ENCODE measurements around the gene PSG11.
"Not testable (repeated sequence)": the region's sequence is repeated elsewhere in the genome, so short reads cannot be mapped to it uniquely, and the experiment has no call there.

Gene PSG11
- total RNA-seq = 0 to 0.05 reads per million in 2 donors

GRCh38 chr19:43026369-43026768 lies at the start of gene PSG11:
PSG11 (minus strand) TSS chr19:43026469; CDS start chr19:43026372, 97 bp downstream.
- not testable (repeated sequence) for DNase-seq

GRCh38 chr19:43062418-43062817 lies 36.1 kb upstream of the PSG11 start:
- not testable (repeated sequence) for DNase-seq

GRCh38 chr19:43061326-43061725 lies 35.1 kb upstream of the PSG11 start:
- DNase-seq = not testable (repeated sequence)

- not testable (repeated sequence) for DNase-seq
Observed at GRCh38 chr19:43060254-43060653, 34.0 kb upstream of the PSG11 start.

DNA sequence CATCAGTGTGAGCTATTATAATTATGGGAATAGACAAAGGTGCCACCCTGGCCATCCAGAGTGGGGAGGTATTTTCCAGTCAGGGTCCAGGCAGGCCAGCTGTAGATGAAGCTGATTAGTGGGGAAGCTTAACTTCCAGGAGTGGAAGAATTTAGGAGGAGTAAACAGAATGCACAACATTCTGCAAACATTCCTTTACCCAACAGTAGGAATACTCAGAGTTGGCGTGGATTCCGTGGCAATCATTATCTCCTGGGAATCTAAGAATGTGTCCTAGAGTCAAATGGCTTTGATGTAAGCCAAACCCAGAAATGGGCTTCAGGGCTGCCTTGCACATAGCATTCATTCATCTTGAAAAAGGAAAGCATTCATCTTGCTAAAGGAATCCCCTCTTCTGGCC lies 33.2 kb upstream of the PSG11 start:
- DNase-seq = not testable (repeated sequence)

- DNase-seq = not testable (repeated sequence)
Observed at GRCh38 chr19:43058440-43058839, 32.2 kb upstream of the PSG11 start.

GRCh38 chr19:43047966-43048365 lies 21.7 kb upstream of the PSG11 start:
- DNase-seq = not testable (repeated sequence)

GRCh38 chr19:43046578-43046977 lies 20.3 kb upstream of the PSG11 start:
- DNase-seq = not testable (repeated sequence)

DNA sequence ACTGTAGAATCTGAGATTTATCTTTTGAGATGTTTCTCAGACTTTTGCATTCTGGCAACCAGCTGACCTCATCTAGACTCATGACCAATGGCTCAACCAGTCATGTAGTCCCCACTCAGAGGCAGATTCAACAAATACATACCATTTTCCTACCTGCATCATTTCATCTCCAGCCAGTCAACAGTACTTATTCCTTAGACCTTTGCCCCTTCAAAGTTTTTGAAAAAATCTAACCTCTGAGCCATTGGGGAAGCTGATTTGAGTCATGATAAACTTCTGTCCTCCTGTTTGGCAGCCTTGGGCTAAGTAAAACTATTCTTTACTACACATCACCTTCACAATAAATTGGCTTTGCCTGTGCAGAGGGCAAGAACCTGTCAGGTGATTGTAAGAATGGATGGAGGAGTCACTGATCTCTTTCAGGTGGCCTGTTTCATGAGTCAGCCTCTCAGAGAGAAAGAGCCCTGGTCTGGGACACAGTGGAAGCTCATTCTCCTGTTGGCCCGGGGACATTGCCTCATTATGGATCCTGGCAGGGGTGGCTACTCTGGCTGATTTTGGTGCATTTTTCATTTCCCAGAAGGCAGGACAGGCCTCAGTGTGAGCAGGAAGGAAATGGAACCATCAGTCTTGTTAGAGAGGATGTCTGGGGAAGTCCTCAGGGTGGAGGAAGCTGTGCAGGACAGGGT lies 17.4 kb upstream of the PSG11 start:
- not testable (repeated sequence) for DNase-seq

GRCh38 chr19:43031645-43032044 lies 5.4 kb upstream of the PSG11 start:
- not testable (repeated sequence) for DNase-seq

DNA sequence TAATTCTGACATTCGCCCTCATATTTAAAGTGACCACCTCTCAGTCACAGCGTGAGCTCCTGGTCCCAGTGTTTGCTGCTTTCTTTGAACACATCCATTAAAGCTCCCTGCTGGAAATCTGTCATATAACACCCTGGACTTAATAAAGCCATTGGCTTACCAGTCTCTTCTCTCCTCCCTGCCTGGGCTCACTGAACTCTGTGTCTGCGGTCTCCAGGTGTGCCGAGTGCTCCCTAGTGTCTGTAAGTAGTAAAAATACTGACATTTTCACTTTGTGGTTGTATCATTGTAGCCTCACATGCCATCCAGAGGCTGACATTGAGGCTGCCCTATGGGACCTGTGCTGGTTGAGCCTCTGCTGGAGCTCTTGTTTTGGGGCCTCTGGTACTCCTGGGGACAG lies 2.6 kb upstream of the PSG11 start:
- no peak for DNase-seq

DNA sequence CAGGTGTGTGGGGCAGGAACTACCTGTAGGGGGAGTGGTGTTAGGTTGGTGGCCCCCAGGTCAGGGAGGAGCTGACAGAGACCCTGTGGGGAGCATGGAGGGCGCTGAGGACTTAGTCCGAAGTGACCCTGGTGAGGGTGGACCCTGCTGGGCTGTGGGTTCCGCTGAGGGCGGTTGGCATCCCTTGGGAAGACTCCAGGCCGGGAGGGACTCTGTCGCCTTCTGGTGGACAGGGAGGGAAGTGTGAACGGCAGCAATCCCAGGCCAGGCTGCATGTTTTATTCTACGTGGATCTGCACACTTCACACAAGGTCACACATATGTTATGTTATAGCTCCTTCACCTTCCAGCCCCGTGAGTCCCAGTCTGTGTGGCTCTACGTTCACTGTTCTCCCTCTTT lies 1.7 kb upstream of the PSG11 start:
- not testable (repeated sequence) for DNase-seq

DNA sequence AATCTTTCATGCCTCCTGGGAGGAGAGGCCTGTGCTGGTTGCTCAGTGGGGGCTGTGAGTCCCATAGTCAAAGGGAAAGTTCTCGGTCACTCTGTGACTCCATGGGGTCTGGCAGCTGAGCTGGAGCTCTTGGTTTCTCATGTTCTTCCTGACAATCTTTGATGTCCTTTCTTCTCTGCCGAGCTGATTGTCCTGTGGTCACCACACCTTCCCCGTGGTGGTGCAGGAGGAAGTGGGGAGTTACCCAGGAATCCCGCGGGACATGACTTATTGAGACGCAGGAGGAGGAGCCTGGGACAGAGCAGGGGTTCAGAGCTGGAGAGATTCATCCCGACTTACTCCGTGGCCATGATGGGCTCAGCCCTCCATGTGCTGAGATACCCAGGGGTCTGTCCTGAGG lies 792 bp upstream of the PSG11 start:
- DNase-seq = not testable (repeated sequence)

- not testable (repeated sequence) for DNase-seq
Observed at GRCh38 chr19:43022098-43022497, 4.2 kb downstream of the PSG11 start.

DNA sequence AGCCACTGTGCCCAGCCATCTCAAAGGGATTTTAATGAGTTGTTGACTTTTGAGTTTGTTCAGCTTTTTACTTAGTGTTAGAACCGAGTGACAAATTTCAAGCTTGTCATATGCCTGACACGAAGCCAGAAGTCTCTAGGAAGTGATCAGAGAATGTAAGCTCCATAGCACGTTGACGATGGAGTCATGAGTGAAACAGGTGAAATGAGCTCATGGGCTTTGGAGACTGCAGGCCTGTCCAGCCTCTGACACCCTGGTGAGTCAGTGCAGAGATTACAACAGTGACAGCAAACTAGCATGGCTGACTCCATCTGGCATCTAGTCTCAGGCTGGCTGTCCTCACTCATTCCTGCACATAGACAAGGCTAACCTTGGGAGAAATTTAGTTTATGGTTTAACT lies 4.6 kb downstream of the PSG11 start:
- not testable (repeated sequence) for DNase-seq

- DNase-seq = not testable (repeated sequence)
Observed at GRCh38 chr19:43019588-43019987, 6.7 kb downstream of the PSG11 start.

DNA sequence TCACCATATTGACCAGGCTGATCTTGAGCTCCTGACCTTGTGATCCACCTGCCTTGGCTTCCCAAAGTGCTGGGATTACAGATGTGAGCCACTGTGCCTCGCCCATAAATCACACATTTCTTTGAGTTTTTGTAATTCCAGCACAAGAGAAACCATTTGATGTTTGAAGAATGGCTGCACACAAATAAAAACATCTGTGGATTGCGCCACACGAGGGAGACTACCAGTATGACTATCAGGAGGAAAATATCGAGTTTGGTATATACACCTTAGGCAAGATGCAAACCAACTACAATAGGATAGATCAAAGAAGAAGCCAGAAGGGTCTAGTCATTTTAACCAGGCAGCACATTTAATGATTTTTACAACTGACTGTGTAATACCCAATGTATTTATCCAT lies 20.4 kb downstream of the PSG11 start:
- not testable (repeated sequence) for DNase-seq

- not testable (repeated sequence) for DNase-seq
Observed at GRCh38 chr19:43004846-43005245, 21.4 kb downstream of the PSG11 start.

DNA sequence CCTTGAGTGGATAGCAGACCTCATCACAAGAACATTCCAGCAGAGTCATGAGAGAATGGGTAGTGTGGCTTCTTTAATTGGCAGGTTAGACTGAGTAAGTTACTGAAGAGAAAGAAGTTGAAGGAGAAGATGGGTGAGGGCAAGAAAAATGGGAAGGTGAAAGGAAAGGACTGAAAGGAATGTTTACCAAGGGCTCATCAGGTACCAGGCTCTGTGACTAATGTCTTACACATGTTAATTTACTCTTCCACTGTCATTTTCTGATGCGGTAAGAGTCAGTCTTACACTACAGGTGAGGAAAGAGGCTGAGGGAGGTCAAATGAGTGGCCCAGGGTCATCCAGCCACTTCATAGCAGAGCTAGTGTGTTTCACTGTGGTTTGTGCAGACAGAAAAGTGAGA lies 22.6 kb downstream of the PSG11 start:
- DNase-seq = not testable (repeated sequence)

DNA sequence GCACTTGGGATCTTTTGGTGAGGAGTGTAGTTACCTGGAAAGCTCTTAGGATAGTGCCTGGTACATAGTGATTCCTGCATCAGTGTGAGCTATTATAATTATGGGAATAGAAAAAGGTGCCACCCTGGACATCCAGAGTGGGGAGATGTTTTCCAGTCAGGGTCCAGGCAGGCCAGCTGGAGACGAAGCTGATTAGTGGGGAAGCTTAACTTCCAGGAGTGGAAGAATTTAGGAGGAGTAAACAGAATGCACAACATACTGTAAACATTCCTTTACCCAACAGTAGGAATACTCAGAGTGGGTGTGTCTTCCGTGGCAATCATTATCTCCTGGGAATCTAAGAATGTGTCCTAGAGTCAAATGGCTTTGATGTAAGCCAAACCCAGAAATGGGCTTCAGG lies 23.3 kb downstream of the PSG11 start:
- DNase-seq = not testable (repeated sequence)

DNA sequence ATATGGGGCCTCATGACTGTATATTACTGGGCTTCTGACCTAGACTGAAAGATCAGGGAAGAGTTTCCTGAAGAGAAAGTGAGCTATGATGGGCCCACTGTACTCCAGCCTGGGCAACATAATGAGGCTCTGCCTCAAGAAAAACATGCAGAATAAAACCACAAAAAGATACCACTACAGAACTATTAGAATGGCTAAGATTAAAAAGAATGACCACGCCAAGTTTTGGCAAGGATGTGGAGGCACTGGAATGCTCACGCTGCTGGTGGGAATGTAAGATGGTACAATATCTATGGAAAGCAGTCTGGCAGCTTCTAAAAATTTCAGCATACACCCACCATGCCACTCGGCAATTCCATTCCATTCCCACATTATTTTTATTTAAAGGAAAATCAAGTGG lies 30.1 kb downstream of the PSG11 start:
- not testable (repeated sequence) for DNase-seq

DNA sequence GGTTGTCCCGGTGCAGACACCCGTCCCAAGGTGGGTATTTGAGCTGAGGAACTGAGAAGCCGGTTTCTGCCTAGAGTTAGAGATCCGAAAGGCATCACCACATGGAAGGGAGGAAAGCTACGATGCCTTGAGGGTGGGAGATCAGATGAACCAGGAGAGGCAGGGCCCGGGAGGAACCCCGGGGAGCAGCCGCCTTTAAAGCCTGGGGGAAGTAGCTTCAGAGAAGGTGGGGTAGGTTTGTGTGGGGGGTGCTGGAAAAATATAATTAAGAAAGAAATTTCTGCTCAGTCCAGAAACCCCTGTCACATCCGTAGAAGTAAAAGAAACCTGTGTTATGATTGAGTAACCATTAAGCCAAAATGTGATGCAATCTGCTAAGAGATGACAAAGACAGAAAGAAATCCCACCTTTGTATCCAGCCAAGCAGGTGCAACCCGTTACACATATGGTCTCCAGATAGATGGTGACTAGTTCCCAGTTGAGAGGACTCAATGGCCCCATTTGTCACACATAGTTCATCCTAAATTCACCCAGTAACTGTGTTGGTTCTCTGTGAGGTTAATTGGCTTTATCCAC lies 34.2 kb downstream of the PSG11 start:
- DNase-seq = not testable (repeated sequence)

DNA sequence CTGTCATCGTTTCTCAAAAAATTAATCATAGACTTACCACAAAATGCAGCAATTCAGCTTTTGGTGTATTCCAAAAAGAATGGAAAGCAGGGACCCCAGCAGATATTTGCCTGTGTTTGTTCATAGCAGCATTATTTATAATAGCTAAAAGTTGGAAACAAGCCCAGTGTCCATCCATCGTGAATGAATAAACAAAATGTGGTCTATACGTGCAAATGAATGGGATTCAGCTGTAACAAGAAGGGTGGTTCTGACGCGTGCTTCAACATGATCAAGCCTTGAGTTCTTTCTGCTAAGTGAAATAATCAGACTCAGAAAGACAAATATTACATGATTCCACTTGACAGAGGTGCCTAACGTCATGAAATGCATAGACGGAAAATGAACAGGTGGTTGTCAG lies 36.4 kb downstream of the PSG11 start:
- DNase-seq = no peak

GRCh38 chr19:42989186-42989585 lies 37.1 kb downstream of the PSG11 start:
- DNase-seq = not testable (repeated sequence)
